COLO668 (cell line): ENCODE data around the gene EN2.
"Not testable (repeated sequence)": the region's sequence is repeated elsewhere in the genome, so short reads cannot be mapped to it uniquely, and the experiment has no call there.

Experiments used
- DNase-seq: peaks from one replicate; lab custom pipeline; 2025; ENCODE audit not compliant: unreplicated experiment; lab: John Stamatoyannopoulos, UW

EN2 gene

GRCh38 chr7:155425887-155426286 is 32.0 kb upstream of the EN2 start:
- DNase-seq, result no peak

- DNase-seq, result no peak
Measured at GRCh38 chr7:155426543-155427410, 31.2 kb upstream of the EN2 start.

- no peak for DNase-seq
Measured at GRCh38 chr7:155427411-155428038, 30.4 kb upstream of the EN2 start.

- no peak for DNase-seq
Measured at GRCh38 chr7:155428171-155428834, 29.6 kb upstream of the EN2 start.

- no peak for DNase-seq
Measured at GRCh38 chr7:155429651-155430050, 28.3 kb upstream of the EN2 start.

GRCh38 chr7:155430606-155431005 is 27.3 kb upstream of the EN2 start:
- no peak for DNase-seq

GRCh38 chr7:155431231-155431630 is 26.7 kb upstream of the EN2 start:
- DNase-seq, result no peak

GRCh38 chr7:155431711-155432110 is 26.2 kb upstream of the EN2 start:
- DNase-seq, result no peak

- no peak for DNase-seq
Measured at GRCh38 chr7:155435110-155435509, 22.8 kb upstream of the EN2 start.

GRCh38 chr7:155437836-155438235 is 20.1 kb upstream of the EN2 start:
- no peak for DNase-seq

GRCh38 chr7:155438777-155439176 is 19.2 kb upstream of the EN2 start:
- DNase-seq, result no peak

- DNase-seq, result no peak
Measured at GRCh38 chr7:155439311-155440017, 18.5 kb upstream of the EN2 start.

- no peak for DNase-seq
Measured at GRCh38 chr7:155440018-155440410, 17.9 kb upstream of the EN2 start.

GRCh38 chr7:155441856-155442255 is 16.1 kb upstream of the EN2 start:
- no peak for DNase-seq

- no peak for DNase-seq
Measured at GRCh38 chr7:155444746-155445145, 13.2 kb upstream of the EN2 start.

- DNase-seq, result not testable (repeated sequence)
Measured at GRCh38 chr7:155445606-155446005, 12.3 kb upstream of the EN2 start.

GRCh38 chr7:155447603-155448002 is 10.3 kb upstream of the EN2 start:
- DNase-seq, result no peak

GRCh38 chr7:155448632-155449007 is 9.3 kb upstream of the EN2 start:
- DNase-seq, result no peak

- no peak for DNase-seq
Measured at GRCh38 chr7:155449008-155449868, 8.7 kb upstream of the EN2 start.

GRCh38 chr7:155449869-155450557 is 7.9 kb upstream of the EN2 start:
- no peak for DNase-seq
